HG03039 (cell line): Measurements from ENCODE around the gene PRKG1.

ENCODE experiments used
- ATAC-seq: cut with Tn5 transposase; IDR thresholded peaks from one replicate; pipeline ENCODE4 v1.9.1; 2021; ENCODE audit warnings: mild to moderate bottlenecking, moderate library complexity; ENCODE audit not compliant: unreplicated experiment

PRKG1 gene

GRCh38 chr10:51485668-51486067 is 411.4 kb downstream of the PRKG1 start:
- ATAC-seq = no peak

GRCh38 chr10:51487576-51487975 is 413.3 kb downstream of the PRKG1 start:
- ATAC-seq = no peak

DNA sequence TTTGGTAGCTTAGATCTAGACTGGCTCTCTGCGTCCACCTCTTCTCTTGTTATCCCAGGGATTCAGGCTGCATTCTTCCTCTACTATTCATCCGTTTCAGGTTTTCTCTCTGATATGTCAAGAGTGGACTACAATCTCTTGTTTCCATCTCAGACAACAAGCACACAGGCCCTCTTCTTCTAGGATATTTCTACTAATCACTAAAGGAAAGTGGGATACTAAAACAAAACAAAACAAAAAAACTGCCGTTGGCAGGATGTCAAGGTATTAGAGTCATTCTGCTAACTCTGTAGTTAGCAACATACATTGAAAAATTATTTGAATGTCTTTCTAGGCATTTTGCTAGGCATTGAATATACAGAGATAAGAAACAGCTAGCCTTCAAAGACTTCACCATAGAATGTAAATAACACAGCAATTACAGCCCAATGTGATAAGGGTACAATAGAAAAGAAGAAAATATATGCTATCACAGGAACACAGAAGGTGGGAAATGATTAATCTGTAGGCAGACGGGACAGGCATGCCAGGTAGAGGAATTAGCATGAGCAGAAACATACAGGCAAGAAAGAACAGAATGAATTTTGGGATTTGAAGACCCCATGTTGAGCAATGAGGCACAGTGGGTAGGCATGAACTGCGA is 414.6 kb downstream of the PRKG1 start:
- no peak for ATAC-seq

- ATAC-seq = no peak
These were observed 424.1 kb downstream of the PRKG1 start for GRCh38 chr10:51498424-51498823.

GRCh38 chr10:51501396-51501795 is 427.1 kb downstream of the PRKG1 start:
- ATAC-seq = no peak

GRCh38 chr10:51502124-51502523 is 427.8 kb downstream of the PRKG1 start:
- ATAC-seq = no peak

DNA sequence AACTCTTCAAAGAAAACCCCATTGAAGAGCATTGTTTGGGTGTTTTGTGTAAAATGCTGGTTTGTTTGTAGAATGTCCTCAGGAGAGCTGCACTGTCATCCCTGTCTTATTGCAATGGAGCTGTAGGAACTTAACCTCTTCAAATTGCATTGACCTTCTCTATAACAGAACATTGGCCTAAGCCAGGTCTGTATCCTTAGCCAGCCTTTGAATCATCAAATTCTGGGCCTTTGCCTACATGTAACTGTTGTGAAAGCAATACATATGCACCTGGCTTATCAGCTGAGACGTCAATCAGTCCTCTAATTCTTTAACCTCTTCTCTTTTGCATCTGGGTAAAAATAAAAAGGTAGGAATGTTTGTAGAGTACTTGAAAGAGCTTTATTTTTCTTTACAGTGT is 429.1 kb downstream of the PRKG1 start:
- ATAC-seq = no peak

- no peak for ATAC-seq
These were observed 433.2 kb downstream of the PRKG1 start for GRCh38 chr10:51507476-51507875.

DNA sequence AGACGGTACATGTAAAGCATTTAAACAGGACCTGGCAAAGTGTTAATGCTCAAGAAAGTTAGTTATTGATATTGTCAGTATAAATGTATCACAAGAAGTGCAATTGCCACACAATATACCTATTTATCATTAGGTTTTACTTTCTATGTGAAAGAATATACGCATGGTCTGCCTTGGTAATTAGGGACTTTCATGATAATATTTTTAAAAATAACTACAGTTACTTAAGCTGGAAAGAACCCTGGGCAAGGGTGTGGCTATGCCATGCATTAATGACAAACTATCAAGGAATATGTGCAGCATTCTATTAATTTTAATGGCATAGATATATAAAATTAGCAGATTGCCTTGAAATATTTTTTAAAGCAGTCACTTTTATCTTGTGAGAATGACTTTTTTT is 433.9 kb downstream of the PRKG1 start:
- no peak for ATAC-seq

GRCh38 chr10:51510231-51510630 is 435.9 kb downstream of the PRKG1 start:
- ATAC-seq = no peak

DNA sequence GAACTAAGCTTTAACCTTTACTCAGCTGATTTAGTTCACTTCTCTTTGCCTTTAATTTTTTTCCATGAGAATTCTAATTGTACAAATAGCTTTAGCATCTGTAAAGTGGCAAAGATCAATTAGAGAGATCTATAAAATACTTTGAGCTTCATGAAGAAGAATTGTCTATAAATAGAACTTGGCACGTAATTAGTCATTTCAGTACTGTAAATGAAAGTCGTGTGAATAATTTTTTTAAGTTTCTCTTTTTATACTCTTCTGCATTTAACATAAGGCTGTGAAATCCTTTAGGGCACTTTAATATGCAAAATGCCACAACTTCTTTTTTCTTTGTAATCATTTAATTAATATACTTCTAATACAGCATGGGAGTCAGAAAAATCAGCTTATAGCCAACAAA is 447.3 kb downstream of the PRKG1 start:
- ATAC-seq = no peak

DNA sequence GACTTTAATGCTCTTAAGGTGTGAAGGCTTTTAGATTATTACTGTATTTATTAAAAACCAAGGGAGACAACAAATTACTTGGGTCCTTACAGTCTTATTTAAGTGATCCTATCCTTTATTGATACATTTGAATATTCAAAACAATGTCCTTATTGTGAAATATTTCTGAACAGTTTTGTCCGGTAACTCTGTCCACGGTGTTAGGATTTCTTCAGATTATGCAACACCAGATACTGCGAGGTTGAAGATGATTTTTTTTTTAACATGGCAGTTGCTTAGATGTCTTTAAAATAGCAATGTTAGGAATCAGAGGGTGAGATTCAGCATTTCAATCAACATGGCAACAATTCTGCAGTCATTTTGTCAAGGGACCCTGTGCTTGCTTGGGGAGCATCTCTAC is 448.6 kb downstream of the PRKG1 start:
- no peak for ATAC-seq

- ATAC-seq = no peak
These were observed 449.2 kb downstream of the PRKG1 start for GRCh38 chr10:51523440-51523839.

GRCh38 chr10:51524041-51524440 is 449.8 kb downstream of the PRKG1 start:
- ATAC-seq = no peak

GRCh38 chr10:51527522-51528219 is 453.4 kb downstream of the PRKG1 start:
- ATAC-seq = no peak

DNA sequence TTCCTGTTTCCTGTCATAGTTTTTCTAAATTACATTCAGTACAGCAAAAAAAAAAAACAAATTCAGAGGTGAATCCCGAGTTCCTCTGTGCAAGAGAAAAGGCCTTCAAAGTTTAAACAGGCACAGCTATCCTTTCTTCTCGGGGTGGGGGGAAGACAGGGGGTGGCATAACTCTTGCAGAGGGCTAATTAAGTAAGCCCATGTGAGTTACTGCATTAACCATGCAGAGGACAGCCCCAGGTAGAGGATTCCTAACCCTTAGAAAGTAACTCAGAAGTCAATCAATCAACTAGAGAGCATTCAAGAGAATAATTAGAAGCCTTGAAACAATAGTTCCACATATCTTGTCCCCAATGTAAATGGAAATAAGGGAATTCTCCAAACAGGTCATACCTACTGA is 454.2 kb downstream of the PRKG1 start:
- ATAC-seq = no peak

DNA sequence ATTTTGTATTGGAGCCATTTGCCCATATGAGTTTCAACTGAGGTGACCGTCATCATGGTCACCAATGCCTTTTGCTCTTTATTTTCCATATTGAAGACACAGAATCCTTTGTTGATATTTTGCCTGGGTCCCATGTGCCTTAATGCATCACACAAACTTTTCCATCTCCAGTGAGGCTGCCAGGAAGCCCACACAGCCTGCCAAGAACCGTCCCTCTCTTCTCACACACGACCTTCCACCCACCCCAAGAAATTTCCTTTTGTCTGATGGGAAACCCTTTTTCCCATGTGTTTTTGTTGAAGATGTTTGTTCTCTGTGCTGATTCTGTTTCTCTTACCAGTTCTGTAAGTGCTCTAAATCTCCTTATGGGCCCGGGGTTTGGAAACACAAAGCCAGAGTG is 456.3 kb downstream of the PRKG1 start:
- no peak for ATAC-seq

DNA sequence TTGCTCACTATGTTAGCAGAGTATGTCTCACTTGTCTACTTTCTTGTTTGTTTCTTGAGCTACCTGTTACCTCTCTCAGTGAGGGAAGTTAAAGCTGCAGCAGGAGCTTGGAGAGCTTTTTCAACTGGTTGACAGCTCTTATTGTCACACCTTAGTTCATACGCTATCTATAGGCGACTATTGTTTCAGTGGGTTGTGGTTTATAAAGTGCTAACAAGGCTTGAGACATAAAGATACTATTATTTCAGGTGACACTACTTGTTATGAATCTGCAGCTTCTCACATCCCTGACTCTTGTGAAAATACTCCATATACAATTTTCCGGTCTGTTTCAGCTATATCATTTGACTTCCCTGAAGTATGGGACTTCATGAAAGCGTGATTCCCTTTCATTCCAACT is 457.8 kb downstream of the PRKG1 start:
- ATAC-seq = no peak

GRCh38 chr10:51542853-51543252 is 468.6 kb downstream of the PRKG1 start:
- ATAC-seq = no peak

DNA sequence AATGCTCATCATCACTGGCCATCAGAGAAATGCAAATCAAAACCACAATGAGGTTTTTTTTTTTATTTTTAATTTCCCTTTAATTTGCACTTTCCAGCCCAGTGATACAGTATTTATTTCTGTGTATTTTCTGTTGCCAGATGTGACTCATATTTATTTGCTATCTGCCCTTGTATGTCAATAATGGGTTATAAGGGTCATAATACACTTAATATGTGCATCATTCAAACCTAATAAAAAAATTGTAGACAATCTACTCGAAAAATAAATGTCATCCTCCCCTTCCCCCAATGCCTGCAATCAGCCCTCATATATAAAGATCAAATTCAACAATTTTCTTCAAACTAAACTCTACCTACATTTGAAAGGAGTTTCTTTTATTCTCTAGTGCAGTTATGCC is 470.6 kb downstream of the PRKG1 start:
- no peak for ATAC-seq

- ATAC-seq = no peak
These were observed 473.7 kb downstream of the PRKG1 start for GRCh38 chr10:51547941-51548340.

- no peak for ATAC-seq
These were observed 478.6 kb downstream of the PRKG1 start for GRCh38 chr10:51552879-51553278.
